AG09309 (cell line): ENCODE data around the gene TPTE2.

ENCODE experiments used
- DNase-seq: peaks from one replicate; pipeline ENCODE4 v3.0.0-alpha.2; 2010; ENCODE audit warnings: low read depth
- H3K4me3 ChIP-seq: 2 replicates; pipeline ENCODE4 v1.5.1; 2011; ENCODE audit warnings: mild to moderate bottlenecking, low read depth, low read length, moderate library complexity; ENCODE audit not compliant: control insufficient read depth
- CTCF ChIP-seq: IDR thresholded peaks from 2 replicates; pipeline ENCODE4 v1.5.1; 2011; ENCODE audit warnings: mild to moderate bottlenecking, low read depth, low read length, inconsistent platforms; ENCODE audit not compliant: insufficient read depth, control insufficient read depth; ENCODE audit errors: missing control alignments

Gene TPTE2

GRCh38 chr13:19587635-19588300, 26.4 kb upstream of the TPTE2 start:
- no peak overlapping the region for H3K4me3 ChIP-seq
- DNase-seq: no peak
- TF ChIP-seq CTCF: peak; percentile 51

- no peak for DNase-seq
- H3K4me3 ChIP-seq: no peak overlapping the region
- TF ChIP-seq CTCF: no peak
Measured at GRCh38 chr13:19586904-19587634, 25.7 kb upstream of the TPTE2 start.

GRCh38 chr13:19581675-19582074, 20.3 kb upstream of the TPTE2 start:
- no peak overlapping the region for H3K4me3 ChIP-seq
- no peak for TF ChIP-seq CTCF
- DNase-seq: no peak

GRCh38 chr13:19575230-19575629, 13.9 kb upstream of the TPTE2 start:
- no peak for TF ChIP-seq CTCF
- H3K4me3 ChIP-seq: no peak overlapping the region
- DNase-seq: no peak

- no peak for DNase-seq
- no peak overlapping the region for H3K4me3 ChIP-seq
- no peak for TF ChIP-seq CTCF
Measured at GRCh38 chr13:19573120-19573716, 11.9 kb upstream of the TPTE2 start.

- DNase-seq: no peak
- no peak for TF ChIP-seq CTCF
- H3K4me3 ChIP-seq: no peak overlapping the region
Measured at GRCh38 chr13:19572280-19572679, 10.9 kb upstream of the TPTE2 start.
